Activated naive CD8-positive, alpha-beta T cell treated with anti-CD3 and anti-CD28 coated beads for 36 hours (primary cell): ENCODE results near the gene TLCD4. TPM values are rescaled to one million over a fixed set of nuclear protein-coding genes. Genes with fewer than 3 reads are reported as not detected.
"Not testable (repeated sequence)": the region's sequence is repeated elsewhere in the genome, so short reads cannot be mapped to it uniquely, and the experiment has no call there.

Source experiments
- DNase-seq: peaks from one replicate; pipeline ENCODE4 v3.0.0; 2021
- H3K27ac Mint-ChIP-seq: one replicate; pipeline ENCODE4 v1.8.0; 2022; ENCODE audit warnings: mild to moderate bottlenecking, moderate library complexity, mixed read lengths
- H3K27me3 Mint-ChIP-seq: one replicate; pipeline ENCODE4 v1.8.0; 2022; ENCODE audit warnings: mild to moderate bottlenecking, mixed read lengths
- H3K36me3 Mint-ChIP-seq: one replicate; pipeline ENCODE4 v1.8.0; 2021; ENCODE audit warnings: mild to moderate bottlenecking, mixed read lengths
- H3K4me1 Mint-ChIP-seq: one replicate; pipeline ENCODE4 v1.8.0; 2021; ENCODE audit warnings: mixed read lengths
- H3K4me3 Mint-ChIP-seq: one replicate; pipeline ENCODE4 v1.8.0; 2022; ENCODE audit warnings: mild to moderate bottlenecking, moderate library complexity, mixed read lengths
- H3K9me3 Mint-ChIP-seq: one replicate; pipeline ENCODE4 v1.8.0; 2022; ENCODE audit warnings: mixed read lengths
- total RNA-seq, 2 experiments: library from RNA; stranded (reverse); gene quantifications; one replicate each; pipeline ENCODE4 v1.2.3, GENCODE V29; 2021

Gene TLCD4
- total RNA-seq, 2 experiments from 2014 or later, result 0.45 to 0.60 TPM

DNA sequence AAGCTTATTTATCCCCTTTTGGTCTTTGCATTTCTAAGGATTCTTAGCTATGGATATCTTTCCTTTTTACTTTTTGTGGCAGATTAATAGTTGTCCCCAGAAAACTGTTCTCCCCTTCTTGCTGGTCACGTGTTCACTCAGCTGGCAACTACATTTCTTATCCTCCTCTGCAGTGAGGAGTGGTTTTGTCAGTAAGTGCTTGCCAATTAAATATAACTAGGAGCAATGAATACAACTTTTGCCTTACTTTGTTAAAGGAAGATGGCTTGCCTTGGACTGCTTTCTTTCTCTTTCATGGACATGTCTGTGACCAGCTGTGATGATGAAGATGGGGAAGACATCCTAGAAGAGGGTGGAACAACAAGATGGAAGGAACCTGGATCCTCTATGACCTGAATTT lies 28.9 kb upstream of the TLCD4 start:
- Mint-ChIP-seq H3K4me3 (no peak overlapping the region), H3K27ac (no peak overlapping the region), H3K9me3 (no peaks in the 10 kb centered on the region), H3K27me3 (peaks cover 14% of the 10 kb centered on the region), H3K36me3 (no peaks in the 10 kb centered on the region), H3K4me1 (peaks cover 3% of the 10 kb centered on the region)
- no peak for DNase-seq

DNA sequence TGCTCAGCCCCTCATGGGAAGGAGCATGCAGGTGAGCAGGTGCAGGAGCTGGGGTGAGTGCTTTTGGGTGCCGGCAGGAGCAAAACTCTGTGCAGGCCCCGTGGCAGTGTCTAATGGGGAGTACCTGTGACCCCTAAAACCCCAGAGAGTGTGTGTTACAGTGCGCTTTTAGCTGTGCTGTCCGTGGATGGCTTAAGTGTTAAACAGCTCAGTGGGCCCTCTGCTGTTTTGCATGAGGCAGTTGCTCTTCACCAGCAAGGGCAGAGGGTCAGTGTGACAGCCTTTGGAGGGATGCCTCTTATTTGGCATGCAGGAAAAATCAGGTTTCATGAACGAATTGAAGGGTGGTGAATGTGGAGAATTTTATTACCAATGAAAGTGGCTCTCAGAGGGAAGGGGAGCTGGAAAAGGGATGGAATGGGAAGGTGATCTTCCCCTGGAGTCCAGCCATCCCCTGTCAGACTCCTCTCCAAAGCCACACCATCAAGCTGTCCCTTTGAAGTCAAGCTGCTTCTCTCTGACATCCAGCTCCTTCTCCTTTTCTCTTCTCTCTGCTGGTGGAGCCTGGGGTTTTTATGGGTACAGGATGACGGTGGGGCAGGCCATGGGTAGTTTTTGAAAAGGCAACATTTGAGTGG lies 27.4 kb upstream of the TLCD4 start:
- Mint-ChIP-seq H3K9me3 (no peaks in the 10 kb centered on the region), H3K27me3 (peaks cover 14% of the 10 kb centered on the region), H3K27ac (no peak overlapping the region), H3K4me3 (no peak overlapping the region), H3K4me1 (peaks cover 2% of the 10 kb centered on the region), H3K36me3 (no peaks in the 10 kb centered on the region)
- DNase-seq, result no peak

- DNase-seq, result not testable (repeated sequence)
- H3K27me3 Mint-ChIP-seq, result peaks cover 14% of the 10 kb centered on the region
These were observed 25.9 kb upstream of the TLCD4 start for GRCh38 chr1:95091290-95091689.

DNA sequence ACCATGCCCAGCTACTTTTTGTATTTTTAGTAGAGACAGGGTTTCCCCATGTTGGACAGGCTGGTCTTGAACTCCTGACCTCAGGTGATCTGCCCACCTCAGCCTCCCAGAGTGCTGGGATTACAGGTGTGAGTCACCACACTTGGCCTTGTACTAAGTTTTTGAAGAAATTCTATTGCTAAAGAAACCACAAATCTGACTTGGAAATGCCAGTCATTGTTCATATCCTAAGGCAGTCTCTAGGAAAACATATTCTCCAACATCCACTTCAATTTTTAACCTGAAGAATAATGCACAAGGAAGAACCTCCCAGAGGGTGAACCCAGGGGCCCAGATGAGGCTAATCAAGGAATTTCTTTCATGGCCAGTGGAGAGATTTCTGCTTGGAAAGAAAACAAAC lies 24.3 kb upstream of the TLCD4 start:
- DNase-seq, H3K27ac Mint-ChIP-seq, H3K9me3 Mint-ChIP-seq, H3K4me3 Mint-ChIP-seq, H3K4me1 Mint-ChIP-seq, H3K36me3 Mint-ChIP-seq: not testable (repeated sequence)
- peaks cover 18% of the 10 kb centered on the region for H3K27me3 Mint-ChIP-seq

More at GRCh38 chr1:95091290-95091689, 25.9 kb upstream of the TLCD4 start:
- not testable (repeated sequence) for H3K36me3 Mint-ChIP-seq, H3K4me1 Mint-ChIP-seq, H3K27ac Mint-ChIP-seq, H3K4me3 Mint-ChIP-seq, H3K9me3 Mint-ChIP-seq

DNA sequence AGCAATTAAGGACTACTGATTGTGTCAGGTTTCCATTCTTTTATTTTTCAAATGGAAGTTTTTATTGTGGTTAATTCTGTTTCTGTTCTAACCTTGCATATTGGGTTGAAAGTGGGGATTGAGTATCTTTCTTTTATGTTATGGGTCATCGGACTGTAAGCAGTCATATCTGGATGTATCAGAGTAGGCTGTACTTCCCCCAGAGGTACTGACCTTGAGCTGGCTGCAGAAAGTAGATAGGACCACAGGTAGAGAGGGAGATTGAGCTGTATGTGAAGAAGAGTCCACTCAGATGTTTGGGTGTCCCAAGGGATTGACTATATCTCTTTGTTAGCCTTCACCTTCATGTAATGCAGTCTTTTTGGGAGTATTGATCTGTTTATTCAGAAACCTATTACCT lies 23.9 kb upstream of the TLCD4 start:
- Mint-ChIP-seq H3K4me1 (no peaks in the 10 kb centered on the region), H3K27me3 (peaks cover 18% of the 10 kb centered on the region), H3K36me3 (no peaks in the 10 kb centered on the region), H3K27ac (no peak overlapping the region), H3K4me3 (no peak overlapping the region), H3K9me3 (no peaks in the 10 kb centered on the region)
- no peak for DNase-seq

DNA sequence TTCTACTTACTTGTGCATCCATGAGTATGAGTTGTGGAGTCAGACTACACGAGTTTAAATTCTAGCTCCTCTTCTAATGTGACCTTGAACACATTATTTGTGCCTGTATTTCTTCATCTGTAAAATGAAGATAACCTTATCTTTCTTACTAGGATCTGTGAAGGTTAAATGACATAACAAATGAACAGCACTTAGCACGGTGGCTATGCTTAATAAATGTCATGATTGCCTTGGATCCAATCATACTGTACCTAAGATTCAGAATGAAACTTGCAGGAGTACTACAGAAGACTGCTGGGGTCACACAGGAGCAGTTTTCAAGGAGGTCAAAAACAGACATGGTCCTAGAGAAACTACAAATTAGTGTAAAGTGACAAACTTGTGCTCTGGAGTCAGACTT lies 22.2 kb upstream of the TLCD4 start:
- Mint-ChIP-seq H3K9me3 (no peaks in the 10 kb centered on the region), H3K36me3 (no peaks in the 10 kb centered on the region), H3K4me1 (no peaks in the 10 kb centered on the region), H3K27me3 (peaks cover 18% of the 10 kb centered on the region), H3K27ac (no peak overlapping the region), H3K4me3 (no peak overlapping the region)
- no peak for DNase-seq

GRCh38 chr1:95095833-95096217 lies 21.3 kb upstream of the TLCD4 start:
- no peak for DNase-seq
- Mint-ChIP-seq H3K4me1 (no peaks in the 10 kb centered on the region), H3K36me3 (no peaks in the 10 kb centered on the region), H3K27ac (no peak overlapping the region), H3K27me3 (peaks cover 15% of the 10 kb centered on the region), H3K4me3 (no peak overlapping the region), H3K9me3 (no peaks in the 10 kb centered on the region)

DNA sequence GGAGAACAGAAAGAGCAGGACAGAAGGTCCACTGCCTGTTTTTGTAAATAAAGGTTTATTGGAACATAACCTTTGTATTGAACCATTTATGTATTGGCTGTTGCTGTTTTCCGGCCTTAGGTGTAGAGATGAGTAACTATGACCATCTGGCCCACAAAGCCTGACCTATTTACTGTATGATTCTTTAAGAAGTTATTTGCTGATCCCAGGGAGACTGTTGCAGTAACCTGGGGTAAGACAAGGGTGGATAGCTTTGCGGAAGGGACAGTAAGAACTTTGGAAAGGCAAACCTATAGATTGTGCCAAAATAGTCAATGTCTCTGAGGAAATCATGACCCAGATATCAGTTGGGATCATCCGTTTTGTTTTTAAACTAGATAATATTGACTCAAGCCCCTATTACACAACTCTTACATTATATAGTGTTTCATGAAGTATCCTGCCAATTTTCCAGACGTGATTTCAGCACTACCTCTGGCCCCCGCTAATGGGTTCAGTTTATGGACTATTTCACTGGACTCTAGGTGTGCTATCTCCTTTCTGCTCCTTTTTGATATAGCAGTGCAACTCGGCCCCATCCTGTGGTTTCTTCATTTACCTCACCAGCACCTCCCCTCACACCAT lies 20.8 kb upstream of the TLCD4 start:
- peaks cover 11% of the 10 kb centered on the region for H3K27me3 Mint-ChIP-seq
- H3K27ac Mint-ChIP-seq, result no peak overlapping the region
- no peak overlapping the region for H3K4me3 Mint-ChIP-seq
- no peak for DNase-seq
- no peaks in the 10 kb centered on the region for H3K9me3 Mint-ChIP-seq
- H3K36me3 Mint-ChIP-seq, result no peaks in the 10 kb centered on the region
- H3K4me1 Mint-ChIP-seq, result no peaks in the 10 kb centered on the region

- H3K27ac Mint-ChIP-seq, result no peak overlapping the region
- H3K27me3 Mint-ChIP-seq, result peaks cover 5% of the 10 kb centered on the region
- DNase-seq, result no peak
- H3K4me3 Mint-ChIP-seq, result no peak overlapping the region
- H3K9me3 Mint-ChIP-seq, result no peaks in the 10 kb centered on the region
- H3K4me1 Mint-ChIP-seq, result no peaks in the 10 kb centered on the region
- H3K36me3 Mint-ChIP-seq, result no peaks in the 10 kb centered on the region
These were observed 19.7 kb upstream of the TLCD4 start for GRCh38 chr1:95097426-95097825.

- Mint-ChIP-seq H3K4me1 (no peaks in the 10 kb centered on the region), H3K9me3 (no peaks in the 10 kb centered on the region), H3K36me3 (no peaks in the 10 kb centered on the region), H3K27ac (no peak overlapping the region), H3K4me3 (no peak overlapping the region), H3K27me3 (peaks cover 3% of the 10 kb centered on the region)
- DNase-seq, result no peak
These were observed 19.0 kb upstream of the TLCD4 start for GRCh38 chr1:95098196-95098595.

- no peaks in the 10 kb centered on the region for H3K9me3 Mint-ChIP-seq
- no peak overlapping the region for H3K27ac Mint-ChIP-seq
- no peaks in the 10 kb centered on the region for H3K4me1 Mint-ChIP-seq
- DNase-seq, result no peak
- no peak overlapping the region for H3K4me3 Mint-ChIP-seq
- H3K36me3 Mint-ChIP-seq, result no peaks in the 10 kb centered on the region
- H3K27me3 Mint-ChIP-seq, result peaks cover 28% of the 10 kb centered on the region
These were observed 8.4 kb upstream of the TLCD4 start for GRCh38 chr1:95108792-95109191.

DNA sequence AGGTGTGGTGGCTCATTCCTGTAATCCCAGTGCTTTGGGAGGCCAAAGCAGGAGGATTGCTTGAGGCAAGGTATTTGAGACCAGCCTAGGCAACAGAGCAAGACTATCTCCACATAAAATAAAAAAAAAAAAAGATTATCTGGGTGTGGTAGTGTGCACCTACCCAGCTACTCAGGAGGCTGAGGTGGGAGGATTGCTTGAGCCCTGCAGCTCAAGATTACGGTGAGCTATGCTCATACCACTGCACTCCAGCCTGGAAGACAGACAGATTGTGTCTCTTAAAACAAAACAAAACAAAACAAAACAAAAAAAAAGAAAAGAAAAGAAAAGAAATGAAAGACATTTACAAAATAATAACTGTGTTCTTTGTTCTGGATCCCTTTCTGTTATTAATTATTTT lies 6.1 kb upstream of the TLCD4 start:
- Mint-ChIP-seq H3K4me3 (no peak overlapping the region), H3K36me3 (no peaks in the 10 kb centered on the region), H3K4me1 (no peaks in the 10 kb centered on the region), H3K27me3 (peaks cover 25% of the 10 kb centered on the region), H3K9me3 (no peaks in the 10 kb centered on the region), H3K27ac (no peak overlapping the region)
- DNase-seq, result no peak

- Mint-ChIP-seq H3K27ac (no peak overlapping the region), H3K36me3 (no peaks in the 10 kb centered on the region), H3K4me1 (peaks cover 5% of the 10 kb centered on the region), H3K4me3 (no peak overlapping the region), H3K27me3 (peaks cover 44% of the 10 kb centered on the region), H3K9me3 (no peaks in the 10 kb centered on the region)
- no peak for DNase-seq
These were observed 3.5 kb upstream of the TLCD4 start for GRCh38 chr1:95113684-95114083.

DNA sequence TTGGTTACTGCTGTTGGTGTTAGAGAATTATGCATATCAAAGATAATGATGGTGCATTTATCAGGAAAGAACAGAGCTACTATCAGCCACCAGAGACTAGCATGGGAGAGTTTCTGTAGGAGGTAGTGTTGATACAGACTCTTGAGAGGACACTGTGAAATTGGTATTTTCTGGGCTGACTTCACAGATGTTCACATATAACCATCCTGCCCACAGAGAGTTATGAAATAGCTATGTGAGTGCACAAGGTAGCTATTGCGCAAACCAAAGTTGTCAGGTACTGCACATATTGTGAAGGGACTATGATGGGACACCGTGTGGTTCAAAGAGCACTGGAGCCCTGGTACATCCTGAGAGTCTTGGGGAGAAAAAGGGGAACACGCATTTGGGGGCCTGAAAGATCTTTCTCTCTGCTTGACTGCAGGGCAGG lies 1.4 kb upstream of the TLCD4 start:
- Mint-ChIP-seq H3K36me3 (no peaks in the 10 kb centered on the region), H3K4me3 (no peak overlapping the region), H3K4me1 (peaks cover 5% of the 10 kb centered on the region), H3K27me3 (peaks cover 55% of the 10 kb centered on the region), H3K27ac (no peak overlapping the region), H3K9me3 (no peaks in the 10 kb centered on the region)
- no peak for DNase-seq

DNA sequence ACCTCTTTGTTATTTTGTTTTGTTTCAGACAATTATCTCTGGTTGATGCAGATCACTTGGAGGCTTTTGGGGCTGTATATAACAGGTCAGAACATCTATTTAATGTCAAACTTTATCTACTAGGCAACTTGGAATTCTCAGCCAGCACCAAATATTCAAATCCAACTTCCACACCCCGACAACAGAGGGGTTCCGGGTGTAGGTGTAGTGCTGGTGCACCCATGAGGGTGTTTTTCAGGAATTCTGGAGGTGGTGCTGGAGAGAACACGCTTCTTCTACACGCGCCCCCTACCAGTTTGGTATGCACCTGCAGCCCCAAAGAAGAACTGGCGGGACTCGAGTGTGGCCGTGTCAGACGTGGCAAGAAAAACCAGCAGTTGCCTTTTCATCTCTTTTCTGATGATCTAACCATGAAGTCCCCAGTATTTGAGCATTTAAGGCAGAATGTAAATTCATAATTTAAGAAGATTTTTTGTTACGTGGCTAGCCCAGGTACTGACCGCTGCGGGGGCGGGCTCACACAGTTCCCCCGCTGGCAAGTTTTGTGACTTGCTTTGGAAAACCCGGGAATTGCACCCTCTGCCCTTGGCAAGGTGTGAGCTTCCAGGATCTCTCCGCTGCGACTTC lies 462 bp upstream of the TLCD4 start:
- Mint-ChIP-seq H3K4me1 (peaks cover 5% of the 10 kb centered on the region), H3K27me3 (peaks cover 56% of the 10 kb centered on the region), H3K4me3 (peak overlapping the region; percentile 82), H3K36me3 (no peaks in the 10 kb centered on the region), H3K27ac (no peak overlapping the region), H3K9me3 (no peaks in the 10 kb centered on the region)
- peak; percentile 38 for DNase-seq

- Mint-ChIP-seq H3K27me3 (peaks cover 63% of the 10 kb centered on the region), H3K4me1 (peaks cover 5% of the 10 kb centered on the region), H3K27ac (no peak overlapping the region), H3K9me3 (no peaks in the 10 kb centered on the region), H3K36me3 (no peaks in the 10 kb centered on the region), H3K4me3 (peak overlapping the region; percentile 78)
- no peak for DNase-seq
These were observed 928 bp downstream of the TLCD4 start for GRCh38 chr1:95118067-95118499.
